Trophoblast cell (in vitro differentiated cells and primary cell): Measurements from ENCODE around the gene ITIH5.

ENCODE experiments used
- DNase-seq, 2 donors: peaks; one replicate each; pipeline ENCODE4 v3.0.0-alpha.2; 2016
- H2AFZ ChIP-seq: 2 replicates; pipeline ENCODE4 v1.6.1; 2013; ENCODE audit warnings: low read length, moderate library complexity, mild to moderate bottlenecking; ENCODE audit not compliant: insufficient read depth, poor library complexity
- H2AK5ac ChIP-seq: 2 replicates; pipeline ENCODE4 v1.6.1; 2013; ENCODE audit warnings: mild to moderate bottlenecking, low read length
- H2BK120ac ChIP-seq: 2 replicates; pipeline ENCODE4 v1.6.1; 2013; ENCODE audit warnings: low read length, mild to moderate bottlenecking, moderate library complexity; ENCODE audit not compliant: insufficient read depth, poor library complexity
- H2BK12ac ChIP-seq: 2 replicates; pipeline ENCODE4 v1.6.1; 2013; ENCODE audit warnings: mild to moderate bottlenecking, low read length, moderate library complexity
- H2BK5ac ChIP-seq: 2 replicates; pipeline ENCODE4 v1.6.1; 2013; ENCODE audit warnings: low read length, low read depth, moderate library complexity, mild to moderate bottlenecking; ENCODE audit not compliant: poor library complexity
- H3K14ac ChIP-seq: 2 replicates; pipeline ENCODE4 v1.6.1; 2013; ENCODE audit warnings: mild to moderate bottlenecking, low read length
- H3K18ac ChIP-seq: 2 replicates; pipeline ENCODE4 v1.6.1; 2013; ENCODE audit warnings: mild to moderate bottlenecking, low read length
- H3K23ac ChIP-seq: 2 replicates; pipeline ENCODE4 v1.6.1; 2013; ENCODE audit warnings: low read length
- H3K27ac ChIP-seq: 2 replicates; pipeline ENCODE4 v1.5.1; 2013; ENCODE audit warnings: low read depth, mild to moderate bottlenecking, inconsistent platforms, low read length, moderate library complexity
- H3K27me3 ChIP-seq: 2 replicates; pipeline ENCODE4 v1.6.1; 2013; ENCODE audit warnings: inconsistent platforms, mild to moderate bottlenecking, low read length, moderate library complexity; ENCODE audit not compliant: insufficient read depth
- H3K36me3 ChIP-seq, 2 experiments: 1 replicate in 1 of 2; 2 replicates in 1 of 2; pipeline ENCODE4 v1.6.1; 2013; ENCODE audit warnings: low read length in 2 of 2, mild to moderate bottlenecking in 2 of 2, moderate library complexity in 1 of 2; ENCODE audit not compliant: insufficient read depth in 2 of 2, control insufficient read depth in 1 of 2
- H3K4ac ChIP-seq: 2 replicates; pipeline ENCODE4 v1.6.1; 2013; ENCODE audit warnings: low read depth, mild to moderate bottlenecking, low read length, moderate library complexity
- H3K4me1 ChIP-seq, 2 experiments: 1 replicate in 1 of 2; 2 replicates in 1 of 2; pipeline ENCODE4 v1.6.1; 2013; ENCODE audit warnings: low read length in 2 of 2, mild to moderate bottlenecking in 2 of 2, moderate library complexity in 1 of 2; ENCODE audit not compliant: insufficient read depth in 2 of 2, control insufficient read depth in 1 of 2
- H3K4me2 ChIP-seq: 2 replicates; pipeline ENCODE4 v1.6.1; 2013; ENCODE audit warnings: inconsistent platforms, mild to moderate bottlenecking, low read length, moderate library complexity
- H3K4me3 ChIP-seq: 2 replicates; pipeline ENCODE4 v1.5.1; 2013; ENCODE audit warnings: mild to moderate bottlenecking, low read depth, low read length, inconsistent platforms
- H3K79me1 ChIP-seq: one replicate; pipeline ENCODE4 v1.6.1; 2013; ENCODE audit warnings: low read length
- H3K79me2 ChIP-seq: 2 replicates; pipeline ENCODE4 v1.6.1; 2013; ENCODE audit warnings: low read length, mild to moderate bottlenecking; ENCODE audit not compliant: control insufficient read depth, insufficient read depth, poor library complexity
- H3K9ac ChIP-seq: 2 replicates; pipeline ENCODE4 v1.6.1; 2013; ENCODE audit warnings: mild to moderate bottlenecking, low read length
- H3K9me3 ChIP-seq: 2 replicates; pipeline ENCODE4 v1.6.1; 2013; ENCODE audit warnings: low read depth, mild to moderate bottlenecking, control low read depth, inconsistent platforms, low read length; ENCODE audit not compliant: insufficient read depth
- H4K12ac ChIP-seq: 2 replicates; pipeline ENCODE4 v1.6.1; 2013; ENCODE audit warnings: low read depth, mild to moderate bottlenecking, low read length, moderate library complexity
- H4K8ac ChIP-seq: 2 replicates; pipeline ENCODE4 v1.6.1; 2013; ENCODE audit warnings: low read depth, mild to moderate bottlenecking, low read length, moderate library complexity
- H4K91ac ChIP-seq: one replicate; pipeline ENCODE4 v1.6.1; 2013; ENCODE audit warnings: low read depth, mild to moderate bottlenecking, low read length, moderate library complexity
- WGBS: extraction: QIAGEN DNeasy Blood & Tissue Kit; methylation state at CpG from one replicate; pipeline ENCODE4 v1.1.7; 2013; ENCODE audit warnings: missing lambda C conversion rate; ENCODE audit not compliant: insufficient read length, insufficient coverage; ENCODE audit errors: extremely low coverage; 5-methylcytosine and 5-hydroxymethylcytosine counted together

Gene ITIH5

GRCh38 chr10:7538970-7539654 lies 127.7 kb downstream of the ITIH5 start:
- H4K8ac ChIP-seq, result no peak overlapping the region
- no peak overlapping the region for H3K4ac ChIP-seq

GRCh38 chr10:7537126-7537525 lies 129.6 kb downstream of the ITIH5 start:
- no peak overlapping the region for H2BK5ac ChIP-seq
- no peak overlapping the region for H4K91ac ChIP-seq
- no peaks in the 10 kb centered on the region for H3K36me3 ChIP-seq
- no CpG with 5 or more reads among the region's 3 CpGs for WGBS
- H3K79me2 ChIP-seq, result no peaks in the 10 kb centered on the region
- peak; percentile 60 to 87 for DNase-seq
- H3K27me3 ChIP-seq, result no peaks in the 10 kb centered on the region
- no peak overlapping the region for H3K18ac ChIP-seq
- H3K14ac ChIP-seq, result no peak overlapping the region
- no peak overlapping the region for H3K23ac ChIP-seq
- no peak overlapping the region for H3K4me2 ChIP-seq
- H3K9me3 ChIP-seq, result no peaks in the 10 kb centered on the region
- H2BK12ac ChIP-seq, result no peak overlapping the region
- H3K9ac ChIP-seq, result no peak overlapping the region
- no peak overlapping the region for H4K12ac ChIP-seq
- no peak overlapping the region for H2AFZ ChIP-seq
- H3K4me3 ChIP-seq, result no peak overlapping the region
- no peak overlapping the region for H2AK5ac ChIP-seq
- H3K4ac ChIP-seq, result no peak overlapping the region
- no peak overlapping the region for H4K8ac ChIP-seq
- H3K27ac ChIP-seq, result no peak overlapping the region
- peaks cover 7 to 8% of the 10 kb centered on the region in 2 experiments for H3K4me1 ChIP-seq
- H2BK120ac ChIP-seq, result no peak overlapping the region
- peaks cover 2% of the 10 kb centered on the region for H3K79me1 ChIP-seq

More at GRCh38 chr10:7538970-7539654, 127.7 kb downstream of the ITIH5 start:
- H3K18ac ChIP-seq, result no peak overlapping the region
- H2AK5ac ChIP-seq, result no peak overlapping the region
- H3K14ac ChIP-seq, result no peak overlapping the region
- no peak overlapping the region for H3K9ac ChIP-seq
- H2BK12ac ChIP-seq, result no peak overlapping the region
- H3K27me3 ChIP-seq, result no peaks in the 10 kb centered on the region
- no peaks in the 10 kb centered on the region for H3K9me3 ChIP-seq
- H4K12ac ChIP-seq, result no peak overlapping the region
- H2BK5ac ChIP-seq, result no peak overlapping the region
- peak; percentile 51 to 84 for DNase-seq
- H3K4me2 ChIP-seq, result no peak overlapping the region
- WGBS, result no CpG with 5 or more reads among the region's 6 CpGs
- H3K4me3 ChIP-seq, result no peak overlapping the region
- no peak overlapping the region for H4K91ac ChIP-seq
- H3K23ac ChIP-seq, result no peak overlapping the region
- no peaks in the 10 kb centered on the region for H3K79me2 ChIP-seq
- H2BK120ac ChIP-seq, result no peak overlapping the region
- H3K27ac ChIP-seq, result no peak overlapping the region
- H3K36me3 ChIP-seq, result no peaks in the 10 kb centered on the region
- H3K4me1 ChIP-seq, result peaks cover 7 to 8% of the 10 kb centered on the region in 2 experiments
- no peak overlapping the region for H2AFZ ChIP-seq
- H3K79me1 ChIP-seq, result peaks cover 2% of the 10 kb centered on the region

GRCh38 chr10:7534480-7534852 lies 132.3 kb downstream of the ITIH5 start:
- Histone ChIP-seq H3K27ac (no peak overlapping the region), H2BK120ac (no peak overlapping the region), H2AK5ac (no peak overlapping the region), H3K4me3 (no peak overlapping the region), H4K8ac (no peak overlapping the region), H3K23ac (no peak overlapping the region), H3K4me1 (peaks cover 0 to 2% of the 10 kb centered on the region in 2 experiments), H3K9ac (no peak overlapping the region), H3K27me3 (no peaks in the 10 kb centered on the region), H2BK12ac (no peak overlapping the region), H2AFZ (no peak overlapping the region), H3K18ac (no peak overlapping the region), H4K12ac (no peak overlapping the region), H3K4ac (no peak overlapping the region), H2BK5ac (no peak overlapping the region), H3K79me1 (no peaks in the 10 kb centered on the region), H3K79me2 (no peaks in the 10 kb centered on the region), H3K14ac (no peak overlapping the region), H3K36me3 (no peaks in the 10 kb centered on the region), H3K4me2 (no peak overlapping the region), H4K91ac (no peak overlapping the region), H3K9me3 (no peaks in the 10 kb centered on the region)
- WGBS, result no CpG with 5 or more reads among the region's 5 CpGs
- DNase-seq, result no peak

GRCh38 chr10:7533657-7534479 lies 132.9 kb downstream of the ITIH5 start:
- H3K4ac ChIP-seq, result no peak overlapping the region
- no peak overlapping the region for H4K91ac ChIP-seq
- H3K18ac ChIP-seq, result no peak overlapping the region
- H3K14ac ChIP-seq, result no peak overlapping the region
- no peak for DNase-seq
- no peaks in the 10 kb centered on the region for H3K79me2 ChIP-seq
- no peak overlapping the region for H3K27ac ChIP-seq
- no peak overlapping the region for H4K12ac ChIP-seq
- no peak overlapping the region for H2AK5ac ChIP-seq
- H2BK12ac ChIP-seq, result no peak overlapping the region
- peaks cover 0 to 2% of the 10 kb centered on the region in 2 experiments for H3K4me1 ChIP-seq
- H3K79me1 ChIP-seq, result no peaks in the 10 kb centered on the region
- H3K27me3 ChIP-seq, result no peaks in the 10 kb centered on the region
- H4K8ac ChIP-seq, result no peak overlapping the region
- no peak overlapping the region for H3K9ac ChIP-seq
- H2BK120ac ChIP-seq, result no peak overlapping the region
- H3K4me3 ChIP-seq, result no peak overlapping the region
- H2BK5ac ChIP-seq, result no peak overlapping the region
- WGBS, result no CpG with 5 or more reads among the region's 7 CpGs
- no peaks in the 10 kb centered on the region for H3K9me3 ChIP-seq
- H3K23ac ChIP-seq, result no peak overlapping the region
- H3K4me2 ChIP-seq, result no peak overlapping the region
- no peak overlapping the region for H2AFZ ChIP-seq
- no peaks in the 10 kb centered on the region for H3K36me3 ChIP-seq
